Keratinocyte (primary cell): ENCODE data around the gene MEF2A.

Source experiments
- CTCF ChIP-seq, 3 experiments: IDR thresholded peaks in 1 of 3; conservative IDR thresholded peaks in 1 of 3; optimal IDR thresholded peaks in 1 of 3; 2 replicates in 2 of 3; 3 replicates in 1 of 3; pipeline versions ENCODE3 to v1.5.1; 2011; ENCODE audit warnings: low read length in 3 of 3, mild to moderate bottlenecking in 3 of 3, moderate library complexity in 2 of 3, control low read depth in 1 of 3, inconsistent platforms in 1 of 3; ENCODE audit not compliant: insufficient read depth in 2 of 3; ENCODE audit errors: extremely low read depth in 1 of 3
- EZH2 ChIP-seq: IDR thresholded peaks from one replicate; pipeline ENCODE4 v1.6.1; 2012; ENCODE audit warnings: inconsistent platforms, mild to moderate bottlenecking, low read length, moderate library complexity

GRCh38 chr15:99719096-99719541 is 153.3 kb downstream of the MEF2A start:
- TF ChIP-seq CTCF (optimal IDR thresholded peaks at IDR 0.05 in 1 of 3, IDR thresholded peaks at IDR 0.05 in 1 of 3, conservative IDR thresholded peaks at IDR 0.05 in 1 of 3; ENCODE audit: extremely low read depth in 1 of 3, insufficient read depth in 2 of 3, low read length in 3 of 3) (no peak), EZH2 (no peak)
